Natural killer cell (primary cell): ENCODE measurements around the gene EGR4. TPM values are rescaled to one million over a fixed set of nuclear protein-coding genes. Genes with fewer than 3 reads are reported as not detected.
A peak's percentile ranks its signal among the peaks of the same experiment; 100 is the strongest.

Source experiments
- ATAC-seq, 3 donors: fragments of 150-1000 bp in 2 of 3; fragments of 200-7000 bp in 1 of 3; cut with Tn5 transposase; 1 replicate in 1 of 3; 2 replicates in 2 of 3; pipeline ENCODE4 v1.10.0; 2021; ENCODE audit warnings: mild to moderate bottlenecking in 2 of 3, moderate library complexity in 2 of 3
- DNase-seq, 2 donors: peaks; one replicate each; pipeline versions ENCODE4 v3.0.0 to v3.0.0-alpha.2; 2013 to 2021; ENCODE audit warnings: mixed read lengths in 1 of 2
- H3K27ac ChIP-seq: one replicate; pipeline ENCODE4 v1.5.1; 2013; ENCODE audit warnings: mild to moderate bottlenecking, low read length
- H3K27me3 ChIP-seq: one replicate; pipeline ENCODE4 v1.6.1; 2013; ENCODE audit warnings: low read length; ENCODE audit not compliant: control insufficient read depth, insufficient read depth
- H3K36me3 ChIP-seq: one replicate; pipeline ENCODE4 v1.6.1; 2013; ENCODE audit warnings: low read length; ENCODE audit not compliant: control insufficient read depth, insufficient read depth
- H3K4me1 ChIP-seq: one replicate; pipeline ENCODE4 v1.6.1; 2013; ENCODE audit warnings: low read length; ENCODE audit not compliant: control insufficient read depth, insufficient read depth
- H3K4me3 ChIP-seq: one replicate; pipeline ENCODE4 v1.5.1; 2013; ENCODE audit warnings: low read length
- H3K9me3 ChIP-seq: one replicate; pipeline ENCODE4 v1.6.1; 2013; ENCODE audit warnings: low read length; ENCODE audit not compliant: control insufficient read depth, insufficient read depth
- H3K27ac Mint-ChIP-seq, 2 donors: one replicate each; pipeline ENCODE4 v1.8.0; 2022; ENCODE audit warnings: mild to moderate bottlenecking in 2 of 2, mixed read lengths in 2 of 2, moderate library complexity in 1 of 2
- H3K27me3 Mint-ChIP-seq, 2 donors: one replicate each; pipeline ENCODE4 v1.8.0; 2022; ENCODE audit warnings: low read depth in 2 of 2, mixed read lengths in 2 of 2
- H3K36me3 Mint-ChIP-seq: one replicate; pipeline ENCODE4 v1.8.0; 2022; ENCODE audit warnings: mixed read lengths
- H3K4me1 Mint-ChIP-seq, 2 donors: one replicate each; pipeline ENCODE4 v1.8.0; 2022; ENCODE audit warnings: mixed read lengths in 2 of 2
- H3K4me3 Mint-ChIP-seq: one replicate; pipeline ENCODE4 v1.8.0; 2022; ENCODE audit warnings: mild to moderate bottlenecking, moderate library complexity, mixed read lengths
- H3K9me3 Mint-ChIP-seq, 2 donors: one replicate each; pipeline ENCODE4 v1.8.0; 2022; ENCODE audit warnings: mixed read lengths in 2 of 2
- WGBS: methylation state at CpG from one replicate; pipeline ENCODE4 v1.1.7; 2013; ENCODE audit warnings: missing lambda C conversion rate; ENCODE audit not compliant: insufficient coverage; 5-methylcytosine and 5-hydroxymethylcytosine counted together
- intact Hi-C: fragments of 100-400 bp; cut with micrococcal nuclease; formaldehyde crosslinking; loops from one replicate; pipeline ENCODE4 v1.14.2; 2022
- total RNA-seq, 4 donors: library from RNA; stranded (reverse); fragments of 120-200 nt in 1 of 4; gene quantifications; one replicate each; pipeline versions ENCODE4 v1.2.3 to v1.2.4, GENCODE V29; 2013 to 2022
- TF ChIP-seq, protein P1 (sequence below): fragments of 200-600 bp; IDR thresholded peaks from one replicate; pipeline ENCODE4 v1.8.0; 2022; ENCODE audit warnings: antibody characterized with exemption

The EGR4 gene
- total RNA-seq, 3 donors from 2014 or later (not counting 1 experiment from before 2014, with no cell fraction given) = 0.28 to 2.6 (median 1.1) TPM

DNA sequence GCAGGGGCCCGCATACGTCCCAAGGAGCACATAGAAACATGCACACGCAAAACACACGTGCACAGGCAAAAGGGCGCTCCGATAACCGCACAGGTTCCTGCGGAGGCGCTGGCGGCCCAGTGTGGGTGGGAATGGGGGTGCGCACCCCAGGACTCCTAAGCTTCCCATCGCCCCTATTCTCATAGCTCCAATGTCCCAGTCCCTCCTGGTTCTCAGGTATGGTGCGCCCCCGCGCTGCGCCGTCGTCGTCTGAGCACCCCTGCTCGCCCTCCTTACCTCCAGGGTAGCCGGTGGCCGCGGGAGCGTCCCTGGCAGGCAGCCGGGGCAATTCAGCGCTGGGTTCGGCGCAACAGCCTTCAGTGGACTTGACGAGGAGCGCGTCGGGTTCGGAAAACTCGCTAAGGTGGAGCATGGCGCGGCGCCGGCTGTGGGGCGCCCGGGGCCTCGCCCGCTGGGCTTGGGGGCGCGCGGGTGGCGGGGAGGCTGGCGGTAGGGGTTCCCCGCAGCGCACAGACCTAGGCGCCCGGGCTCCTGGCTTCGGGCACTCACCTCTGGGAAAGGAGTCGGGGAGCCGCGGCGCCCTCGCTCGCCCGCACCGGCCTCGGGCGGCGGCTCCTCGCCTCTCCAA lies 328 bp downstream of the EGR4 start:
- Histone ChIP-seq H3K4me3 (peak overlapping the region; percentile 30), H3K9me3 (no peaks in the 10 kb centered on the region), H3K36me3 (no peaks in the 10 kb centered on the region), H3K4me1 (peaks cover 26% of the 10 kb centered on the region), H3K27ac (no peak overlapping the region), H3K27me3 (peaks cover 63% of the 10 kb centered on the region)
- peak overlapping the region; percentile 72 for H3K4me3 Mint-ChIP-seq
- H3K36me3 Mint-ChIP-seq = no peaks in the 10 kb centered on the region
- no peaks in the 10 kb centered on the region for H3K9me3 Mint-ChIP-seq
- ATAC-seq = no peak
- H3K4me1 Mint-ChIP-seq = peaks cover 7 to 8% of the 10 kb centered on the region in 2 donors
- TF ChIP-seq, protein P1, sequence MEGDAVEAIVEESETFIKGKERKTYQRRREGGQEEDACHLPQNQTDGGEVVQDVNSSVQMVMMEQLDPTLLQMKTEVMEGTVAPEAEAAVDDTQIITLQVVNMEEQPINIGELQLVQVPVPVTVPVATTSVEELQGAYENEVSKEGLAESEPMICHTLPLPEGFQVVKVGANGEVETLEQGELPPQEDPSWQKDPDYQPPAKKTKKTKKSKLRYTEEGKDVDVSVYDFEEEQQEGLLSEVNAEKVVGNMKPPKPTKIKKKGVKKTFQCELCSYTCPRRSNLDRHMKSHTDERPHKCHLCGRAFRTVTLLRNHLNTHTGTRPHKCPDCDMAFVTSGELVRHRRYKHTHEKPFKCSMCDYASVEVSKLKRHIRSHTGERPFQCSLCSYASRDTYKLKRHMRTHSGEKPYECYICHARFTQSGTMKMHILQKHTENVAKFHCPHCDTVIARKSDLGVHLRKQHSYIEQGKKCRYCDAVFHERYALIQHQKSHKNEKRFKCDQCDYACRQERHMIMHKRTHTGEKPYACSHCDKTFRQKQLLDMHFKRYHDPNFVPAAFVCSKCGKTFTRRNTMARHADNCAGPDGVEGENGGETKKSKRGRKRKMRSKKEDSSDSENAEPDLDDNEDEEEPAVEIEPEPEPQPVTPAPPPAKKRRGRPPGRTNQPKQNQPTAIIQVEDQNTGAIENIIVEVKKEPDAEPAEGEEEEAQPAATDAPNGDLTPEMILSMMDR = no peak
- DNase-seq = peak in 1 of 2 donors; percentile 32
- peak overlapping the region in 1 of 2 donors; percentile 75 for H3K27ac Mint-ChIP-seq
- intact Hi-C loops = loop anchor here (1.0 to 5.0 kb wide), 4 partner anchors 9 to 92 kb away; partner anchors contain the start of genes ALMS1, FBXO41, PRADC1 and SMYD5
- 4% methylated on average over 63 of the region's 64 CpGs for WGBS
- peaks cover 61 to 62% of the 10 kb centered on the region in 2 donors for H3K27me3 Mint-ChIP-seq

DNA sequence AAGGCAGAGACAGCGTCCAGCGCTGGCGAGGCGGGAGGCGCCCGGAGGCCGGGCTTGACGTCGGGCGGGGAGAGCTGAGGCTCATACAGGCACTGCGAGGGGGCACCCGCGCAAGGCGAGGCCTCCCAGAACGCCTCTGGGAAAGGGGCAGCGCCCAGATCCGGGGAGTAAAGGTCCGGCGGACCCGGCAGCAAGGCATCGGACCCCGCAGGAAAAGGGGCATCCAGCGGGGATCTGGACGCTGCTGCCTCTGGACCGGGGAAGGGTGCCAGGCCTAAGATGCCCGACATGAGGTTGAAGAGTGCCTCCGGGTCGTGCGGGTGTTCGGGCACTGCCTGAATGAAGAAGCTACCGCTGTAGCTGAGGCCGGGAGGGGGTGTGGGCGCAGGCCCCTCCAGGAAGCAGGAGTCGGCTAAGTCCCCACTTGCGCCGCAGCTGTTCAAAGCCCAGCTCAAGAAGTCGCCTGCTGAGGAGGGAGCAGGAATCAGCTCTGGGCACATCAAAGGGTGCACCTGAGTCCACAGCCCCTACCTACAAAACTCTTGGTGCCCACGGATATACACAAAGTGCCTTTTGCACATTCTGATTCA lies 937 bp downstream of the EGR4 start:
- H3K27ac Mint-ChIP-seq = peak overlapping the region in 1 of 2 donors; percentile 75
- H3K9me3 Mint-ChIP-seq = no peaks in the 10 kb centered on the region
- peak overlapping the region; percentile 70 for H3K4me3 Mint-ChIP-seq
- H3K27me3 Mint-ChIP-seq = peaks cover 56 to 57% of the 10 kb centered on the region in 2 donors
- 9% methylated on average over 38 of the region's 38 CpGs for WGBS
- H3K36me3 Mint-ChIP-seq = no peaks in the 10 kb centered on the region
- Histone ChIP-seq H3K9me3 (no peaks in the 10 kb centered on the region), H3K4me1 (peaks cover 26% of the 10 kb centered on the region), H3K4me3 (no peak overlapping the region), H3K27me3 (peaks cover 63% of the 10 kb centered on the region), H3K36me3 (no peaks in the 10 kb centered on the region), H3K27ac (no peak overlapping the region)
- H3K4me1 Mint-ChIP-seq = peaks cover 7 to 8% of the 10 kb centered on the region in 2 donors
- no peak for DNase-seq
- no peak for ATAC-seq
- TF ChIP-seq, protein P1 = no peak
- intact Hi-C loops = loop anchor here (2.0 to 5.0 kb wide), 2 partner anchors 80 to 92 kb away; partner anchors contain the start of genes ALMS1 and SMYD5

DNA sequence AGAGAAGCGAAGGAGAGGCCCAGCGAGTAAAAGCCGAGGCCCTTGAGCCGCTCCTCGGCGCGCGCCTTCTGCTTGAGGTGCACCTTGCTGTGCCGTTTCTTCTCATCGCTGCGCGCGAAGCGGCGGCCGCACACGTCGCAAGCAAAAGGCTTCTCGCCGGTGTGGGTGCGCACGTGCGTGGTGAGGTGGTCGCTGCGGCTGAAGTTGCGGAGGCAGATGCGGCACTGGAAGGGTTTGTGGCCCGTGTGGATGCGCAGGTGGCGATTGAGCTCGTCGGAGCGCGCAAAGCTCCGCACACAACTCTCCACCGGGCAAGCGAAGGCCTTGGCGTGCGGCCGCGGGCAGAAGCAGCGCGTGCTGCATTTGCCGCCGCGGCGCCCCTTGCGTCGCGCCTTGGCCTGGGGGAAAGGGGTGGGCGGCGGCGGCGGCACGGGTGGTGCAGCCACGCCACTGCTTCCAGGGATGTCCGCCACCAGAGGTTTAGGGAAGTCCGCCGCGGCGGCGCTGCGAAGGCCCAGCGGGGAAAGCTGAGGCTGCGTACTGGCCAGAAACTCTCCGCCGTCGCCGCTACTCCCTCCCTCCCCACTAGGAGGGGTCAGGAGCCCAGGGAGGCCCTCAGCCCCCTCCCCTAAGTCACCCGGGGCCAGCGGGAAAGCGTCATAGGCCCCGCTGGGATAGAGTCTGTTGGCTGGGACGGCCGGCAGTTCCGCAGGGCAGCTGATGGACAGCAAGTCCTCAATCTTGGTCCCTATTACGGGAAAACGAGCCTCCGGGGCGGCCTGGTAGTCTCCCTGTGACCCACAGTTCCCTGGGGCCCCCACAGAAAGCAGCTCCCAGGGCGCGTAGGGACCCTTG lies 1.7 kb downstream of the EGR4 start:
- H3K27me3 Mint-ChIP-seq = peaks cover 53% of the 10 kb centered on the region in 2 donors
- H3K27ac Mint-ChIP-seq = peak overlapping the region in 1 of 2 donors; percentile 59
- intact Hi-C loops = loop anchor here (2.0 to 5.0 kb wide), 2 partner anchors 79 to 93 kb away; partner anchors contain the start of genes ALMS1 and SMYD5
- H3K36me3 Mint-ChIP-seq = no peaks in the 10 kb centered on the region
- peaks cover 26% of the 10 kb centered on the region for H3K4me1 ChIP-seq
- H3K27ac ChIP-seq = no peak overlapping the region
- no peak for DNase-seq
- TF ChIP-seq, protein P1 = no peak
- no peaks in the 10 kb centered on the region for H3K9me3 Mint-ChIP-seq
- H3K9me3 ChIP-seq = no peaks in the 10 kb centered on the region
- H3K36me3 ChIP-seq = no peaks in the 10 kb centered on the region
- peak overlapping the region; percentile 76 for H3K4me3 Mint-ChIP-seq
- peaks cover 57% of the 10 kb centered on the region for H3K27me3 ChIP-seq
- H3K4me3 ChIP-seq = no peak overlapping the region
- peaks cover 7 to 8% of the 10 kb centered on the region in 2 donors for H3K4me1 Mint-ChIP-seq
- 5% methylated on average over 82 of the region's 82 CpGs for WGBS
- ATAC-seq = peak in 1 of 3 donors; percentile 4
